Pons (tissue), 1 donor: ENCODE measurements around the gene RETREG3.

Experiments
- DNase-seq: peaks from one replicate; pipeline ENCODE4 v3.0.0-alpha.2; 2016; ENCODE audit warnings: low spot score

The RETREG3 gene

DNA sequence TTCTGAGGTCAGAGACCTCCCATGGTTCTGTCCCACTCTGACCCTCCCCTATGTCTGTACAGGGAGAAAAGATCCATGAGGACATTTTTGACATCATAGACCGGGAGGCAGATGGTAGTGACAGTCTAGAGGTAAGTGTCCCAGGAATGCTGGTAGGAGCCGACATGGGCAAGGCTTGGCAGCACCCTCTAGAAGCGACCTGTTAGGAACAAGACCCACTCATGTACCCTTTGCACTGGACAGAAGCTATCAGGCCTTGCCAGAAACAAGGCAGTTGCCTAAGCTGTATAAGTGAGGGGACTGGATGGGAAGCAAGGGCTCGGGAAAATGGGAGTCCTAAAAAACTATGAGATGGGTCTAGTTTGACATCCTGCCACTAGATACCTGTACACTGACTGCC lies 2.8 kb upstream of the RETREG3 start:
- no peak for DNase-seq

GRCh38 chr17:42609814-42610801 lies 934 bp upstream of the RETREG3 start:
- DNase-seq: peak; percentile 3

DNA sequence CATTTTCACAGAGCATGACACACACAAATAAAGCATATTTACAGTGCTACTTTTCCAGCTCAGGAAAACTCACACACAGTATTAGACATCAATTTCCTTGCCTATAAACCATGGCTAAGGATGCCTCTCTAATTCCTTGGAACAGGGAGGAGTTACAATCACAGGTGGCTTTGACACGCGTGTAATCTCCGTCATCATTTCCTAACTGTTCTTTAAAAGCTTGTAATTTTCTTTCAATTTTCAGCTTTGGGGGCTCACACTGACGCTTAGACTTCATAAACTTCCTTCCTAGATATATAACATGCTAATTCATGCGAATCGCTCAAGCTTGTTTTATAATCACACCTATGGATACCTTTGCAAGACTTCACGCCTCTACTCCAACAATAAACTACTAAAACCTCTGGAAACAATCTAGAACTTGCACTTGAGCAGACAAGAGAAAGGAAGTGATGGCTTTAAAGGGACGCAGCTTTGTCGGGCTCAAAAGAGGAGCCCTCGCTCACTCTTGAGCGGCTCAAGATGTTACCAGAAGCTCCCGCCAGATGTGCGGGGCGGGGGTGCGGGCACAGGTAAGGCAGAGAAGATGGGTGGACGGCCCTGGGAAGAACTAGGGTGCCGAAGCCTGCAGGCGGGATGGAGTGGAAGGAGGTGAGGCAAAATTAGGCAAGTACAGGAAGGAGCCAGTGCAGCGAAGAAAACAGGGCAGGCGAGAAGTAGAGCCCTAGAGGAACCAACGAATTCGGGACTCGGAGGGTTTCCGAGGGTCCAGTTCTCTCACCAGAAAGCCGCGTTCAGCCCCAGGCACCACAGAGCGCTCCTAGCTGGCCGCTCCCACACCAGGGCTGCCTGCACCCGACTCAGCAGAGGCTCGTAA lies 631 bp downstream of the RETREG3 start:
- peak; percentile 6 for DNase-seq

DNA sequence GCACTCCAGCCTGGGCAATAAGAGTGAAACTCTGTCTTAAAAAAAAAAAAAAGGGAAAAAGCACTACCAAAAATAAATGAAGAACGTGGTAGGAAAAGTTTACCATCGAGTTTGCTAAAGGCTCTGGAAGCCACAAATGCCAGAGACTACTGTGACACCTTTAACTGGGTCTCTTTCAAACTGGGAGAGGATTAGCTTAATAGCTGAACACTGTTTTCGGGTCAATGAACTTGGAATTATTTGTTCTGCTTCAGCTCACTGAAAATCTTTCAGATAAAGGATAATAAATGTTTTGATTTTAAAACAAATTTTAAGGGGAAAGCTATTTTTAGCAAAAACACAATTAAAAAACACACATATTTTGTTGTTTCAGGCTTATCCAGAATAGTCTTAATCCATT lies 1.4 kb downstream of the RETREG3 start:
- DNase-seq: no peak

- DNase-seq: no peak
Observed at GRCh38 chr17:42603318-42603717, 5.9 kb downstream of the RETREG3 start.

DNA sequence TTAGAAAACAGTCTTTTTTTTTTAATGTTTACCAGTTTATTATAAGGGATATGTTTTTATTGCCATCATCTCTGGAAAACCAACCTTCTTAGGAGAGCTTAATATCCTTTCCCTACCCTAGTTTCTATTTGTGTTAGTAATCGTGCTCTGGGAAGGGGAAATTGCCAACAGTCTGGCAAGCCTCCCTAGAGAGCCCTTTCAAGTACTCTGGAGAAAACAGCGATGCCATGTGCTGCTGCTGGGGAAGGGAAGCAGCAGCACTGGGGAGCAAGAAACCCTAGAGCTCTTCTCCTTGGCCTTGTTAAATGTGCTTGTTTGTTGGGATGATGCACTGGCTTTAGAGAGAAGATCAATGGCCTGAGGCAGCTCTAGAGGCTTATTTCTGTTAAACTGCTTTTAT lies 10.3 kb downstream of the RETREG3 start:
- no peak for DNase-seq

GRCh38 chr17:42596386-42596785 lies 12.8 kb downstream of the RETREG3 start:
- DNase-seq: no peak

DNA sequence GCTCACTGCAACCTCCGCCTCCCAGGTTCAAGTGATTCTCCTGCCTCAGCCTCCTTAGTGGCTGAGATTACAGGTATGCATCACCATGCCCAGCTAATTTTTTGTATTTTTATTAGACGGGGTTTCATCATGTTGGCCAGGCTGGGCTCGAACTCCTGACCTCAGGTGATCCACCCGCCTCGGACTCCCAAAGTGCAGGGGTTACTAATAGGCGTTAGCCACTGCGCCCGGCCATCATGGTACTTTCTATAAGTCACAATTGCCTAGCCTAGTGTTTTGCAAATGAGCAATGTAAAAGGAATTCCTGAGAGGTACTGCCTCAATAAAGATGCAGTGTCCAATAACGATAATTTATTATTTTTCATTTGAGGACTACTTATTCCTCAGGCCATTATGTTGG lies 17.8 kb downstream of the RETREG3 start:
- DNase-seq: no peak

GRCh38 chr17:42590886-42591285 lies 18.3 kb downstream of the RETREG3 start:
- no peak for DNase-seq

DNA sequence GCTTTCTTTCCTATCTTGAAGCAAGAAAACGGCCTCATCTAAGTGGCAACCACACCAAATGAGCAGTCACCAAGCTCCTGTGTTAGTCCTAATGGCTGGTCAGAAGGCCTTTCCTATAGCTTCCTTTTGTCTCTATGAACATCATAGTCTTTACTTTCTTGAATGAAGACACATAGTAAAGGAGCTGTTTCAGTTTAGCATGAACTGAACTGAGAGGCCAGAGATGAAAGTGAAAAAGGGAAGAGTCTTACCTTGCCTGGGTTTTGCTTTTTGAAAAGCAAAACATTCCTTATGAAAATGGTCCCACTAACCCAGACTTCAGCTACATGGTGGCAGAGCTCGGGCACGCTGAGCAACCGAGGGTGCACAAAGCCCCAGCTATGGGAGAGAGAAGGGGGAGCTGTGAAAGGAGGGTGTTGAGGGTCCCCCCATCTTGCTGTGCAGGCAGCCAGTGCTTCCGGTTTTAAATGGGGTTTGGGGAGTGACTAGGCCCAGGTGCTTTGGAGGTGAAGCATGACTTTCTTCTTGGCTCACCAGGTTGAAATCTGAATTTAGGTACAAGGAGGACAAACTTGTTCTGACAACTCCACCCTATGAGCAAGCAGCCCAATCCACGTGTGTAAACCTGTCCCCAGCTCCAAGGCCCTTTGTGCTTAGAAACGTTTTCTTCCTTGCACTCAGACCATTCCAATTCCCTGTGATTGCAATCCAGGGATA lies 22.5 kb downstream of the RETREG3 start:
- no peak for DNase-seq

DNA sequence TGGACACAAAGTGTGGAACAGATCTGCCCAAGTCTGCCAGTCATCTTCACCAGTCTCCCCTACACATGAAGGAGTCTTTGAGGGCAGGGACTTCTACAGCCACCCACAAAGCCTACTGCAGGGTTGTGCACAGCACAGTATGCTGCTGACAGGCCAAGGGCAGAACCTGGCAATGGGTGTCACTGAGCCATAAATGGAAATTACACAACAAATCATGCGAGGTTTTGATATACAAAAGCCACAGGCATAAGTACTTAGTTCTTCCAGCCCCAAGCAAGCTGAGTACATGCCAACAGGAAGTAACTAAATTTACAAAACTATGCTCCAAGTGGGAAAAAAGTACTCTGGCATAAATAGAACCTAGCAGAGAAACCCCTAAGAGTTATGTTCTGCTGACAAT lies 23.8 kb downstream of the RETREG3 start:
- DNase-seq: no peak

GRCh38 chr17:42584880-42585279 lies 24.3 kb downstream of the RETREG3 start:
- no peak for DNase-seq

GRCh38 chr17:42581744-42582270 lies 27.4 kb downstream of the RETREG3 start:
- DNase-seq: no peak

GRCh38 chr17:42579794-42580551 lies 29.2 kb downstream of the RETREG3 start:
- DNase-seq: no peak

- DNase-seq: peak; percentile 76
Observed at GRCh38 chr17:42578282-42578869, 30.8 kb downstream of the RETREG3 start.

GRCh38 chr17:42577532-42578281 lies 31.5 kb downstream of the RETREG3 start, which contains the start of gene PSMC3IP:
Gene PSMC3IP, minus strand, starts transcription at chr17:42577729. Its CDS starts 43 bp downstream, at chr17:42577686.
- peak; percentile 93 for DNase-seq

GRCh38 chr17:42577140-42577531 lies 32.0 kb downstream of the RETREG3 start:
- DNase-seq: no peak

DNA sequence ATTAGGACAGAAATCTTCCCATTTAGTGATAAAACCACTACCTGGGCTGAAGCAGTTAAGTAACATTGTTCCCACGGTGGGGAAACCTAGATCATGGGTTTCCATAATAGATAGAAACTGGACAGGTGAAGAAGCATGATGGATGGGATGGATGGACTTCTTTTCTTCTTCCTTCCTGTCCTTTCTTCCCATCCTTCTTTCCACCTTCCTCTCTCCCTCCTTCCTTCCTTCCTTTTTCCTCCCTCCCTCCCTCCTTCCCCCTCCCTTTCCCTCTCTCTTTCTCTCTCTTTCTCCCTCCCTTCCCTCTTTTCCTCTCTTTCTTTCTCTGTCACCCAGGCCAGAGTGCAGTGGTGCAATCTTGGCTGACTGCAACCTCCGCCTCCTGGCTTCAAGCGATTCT lies 34.7 kb downstream of the RETREG3 start:
- DNase-seq: no peak

- DNase-seq: no peak
Observed at GRCh38 chr17:42573095-42573494, 36.1 kb downstream of the RETREG3 start.
